H1 (cell line): ENCODE data around the gene TSC2. TPM values are rescaled to one million over a fixed set of nuclear protein-coding genes. Genes with fewer than 3 reads are reported as not detected.
A peak's percentile ranks its signal among the peaks of the same experiment; 100 is the strongest.
"Not testable (repeated sequence)": the region's sequence is repeated elsewhere in the genome, so short reads cannot be mapped to it uniquely, and the experiment has no call there.

ENCODE experiments used
- CTCF ChIA-PET: fragments of 300-600 bp; sonication (Branson Sonifier 250); formaldehyde crosslinking; loops from one replicate; lab custom pipeline; 2021; ENCODE audit not compliant: partially characterized antibody; lab: Charles Lee
- POLR2A ChIA-PET: fragments of 300-600 bp; sonication (Branson Sonifier 250); formaldehyde crosslinking; loops from one replicate; lab custom pipeline; 2021; ENCODE audit warnings: inconsistent platforms; ENCODE audit not compliant: partially characterized antibody; lab: Charles Lee
- DNase-seq, 2 experiments: peaks; one replicate each; pipeline versions ENCODE4 v3.0.0 to v3.0.0-alpha.2; 2010 to 2022; ENCODE audit warnings: low spot score in 2 of 2, low read depth in 1 of 2, mixed read lengths in 1 of 2
- FAIRE-seq: peaks from 2 replicates; lab custom pipeline; 2011; peaks lifted over from hg19 to GRCh38; lab: Jason Lieb, UNC
- H2AFZ ChIP-seq: 2 replicates; pipeline ENCODE4 v1.8.1; 2012; ENCODE audit warnings: low read length, inconsistent platforms
- H2AK5ac ChIP-seq: 2 replicates; pipeline ENCODE4 v1.6.1; 2013; ENCODE audit warnings: low read depth, low read length
- H2BK120ac ChIP-seq: replicated peaks from 2 replicates; pipeline ENCODE3; 2013; ENCODE audit warnings: low read depth, low read length, inconsistent platforms
- H2BK12ac ChIP-seq: 2 replicates; pipeline ENCODE4 v1.6.1; 2013; ENCODE audit warnings: low read depth, low read length
- H2BK15ac ChIP-seq: 2 replicates; pipeline ENCODE4 v1.6.1; 2013; ENCODE audit warnings: low read length
- H2BK20ac ChIP-seq: 2 replicates; pipeline ENCODE4 v1.6.1; 2013; ENCODE audit warnings: low read length
- H2BK5ac ChIP-seq: 2 replicates; pipeline ENCODE4 v1.6.1; 2013; ENCODE audit warnings: low read depth, low read length
- H3K14ac ChIP-seq: 2 replicates; pipeline ENCODE4 v1.6.1; 2013; ENCODE audit warnings: inconsistent platforms; ENCODE audit not compliant: insufficient read length
- H3K18ac ChIP-seq: 2 replicates; pipeline ENCODE4 v1.6.1; 2013; ENCODE audit warnings: low read length; ENCODE audit errors: extremely low read depth
- H3K23ac ChIP-seq: 2 replicates; pipeline ENCODE4 v1.6.1; 2013; ENCODE audit warnings: inconsistent platforms; ENCODE audit not compliant: insufficient read length
- H3K23me2 ChIP-seq: 2 replicates; pipeline ENCODE4 v1.6.1; 2013; ENCODE audit warnings: low read depth, low read length
- H3K27ac ChIP-seq: 2 replicates; pipeline ENCODE4 v1.6.1; 2011; ENCODE audit warnings: low read depth, low read length, inconsistent platforms
- H3K27me3 ChIP-seq, 4 experiments: replicated peaks in 1 of 4; 1 replicate in 1 of 4; 2 replicates in 3 of 4; pipeline versions ENCODE4 v1.6.1 to v1.8.1; 2011 to 2013; ENCODE audit warnings: low read length in 3 of 4, mild to moderate bottlenecking in 3 of 4, inconsistent platforms in 2 of 4, mixed read lengths in 2 of 4, moderate library complexity in 1 of 4; ENCODE audit not compliant: control insufficient read depth in 3 of 4, insufficient read depth in 3 of 4; ENCODE audit errors: extremely low read depth in 1 of 4
- H3K36me3 ChIP-seq, 4 experiments: 2 replicates each; pipeline versions ENCODE4 v1.6.1 to v1.8.1; 2011 to 2013; ENCODE audit warnings: mild to moderate bottlenecking in 4 of 4, low read length in 3 of 4, moderate library complexity in 2 of 4, control low read depth in 1 of 4, inconsistent platforms in 1 of 4; ENCODE audit not compliant: insufficient read depth in 4 of 4, control insufficient read depth in 2 of 4
- H3K4ac ChIP-seq: replicated peaks from 2 replicates; pipeline ENCODE3; 2013; ENCODE audit warnings: low read length, low read depth, mixed read lengths, inconsistent platforms; ENCODE audit not compliant: insufficient read length
- H3K4me1 ChIP-seq, 4 experiments: replicated peaks in 1 of 4; 1 replicate in 1 of 4; 2 replicates in 3 of 4; pipeline versions ENCODE4 v1.6.1 to v1.8.1; 2011 to 2013; ENCODE audit warnings: low read length in 3 of 4, inconsistent platforms in 2 of 4, mixed read lengths in 1 of 4; ENCODE audit not compliant: insufficient read depth in 4 of 4, control insufficient read depth in 3 of 4
- H3K4me2 ChIP-seq, 2 experiments: 2 replicates each; pipeline versions ENCODE4 v1.6.1 to v1.8.1; 2011 to 2013; ENCODE audit warnings: low read depth in 2 of 2, low read length in 2 of 2, control low read depth in 1 of 2, inconsistent platforms in 1 of 2, mild to moderate bottlenecking in 1 of 2; ENCODE audit not compliant: insufficient read depth in 1 of 2
- H3K4me3 ChIP-seq, 4 experiments: fragments of 200-600, 300-600 bp in 1 of 4; sonication (generic), shearing (Covaris generic), sonication (Bioruptor Twin) in 1 of 4; 2 replicates each; pipeline versions ENCODE4 v1.5.1 to v1.8.1; 2011 to 2016; ENCODE audit warnings: low read length in 4 of 4, low read depth in 3 of 4, control low read depth in 2 of 4, inconsistent platforms in 2 of 4, mild to moderate bottlenecking in 2 of 4, mixed read lengths in 1 of 4, moderate library complexity in 1 of 4; ENCODE audit not compliant: insufficient read depth in 2 of 4; ENCODE audit errors: extremely low read depth in 1 of 4
- H3K56ac ChIP-seq: replicated peaks from 2 replicates; pipeline ENCODE3; 2013; ENCODE audit warnings: low read depth, mild to moderate bottlenecking, mixed read lengths, low read length, inconsistent platforms; ENCODE audit not compliant: insufficient read length
- H3K79me1 ChIP-seq: 2 replicates; pipeline ENCODE4 v1.6.1; 2013; ENCODE audit warnings: low read depth, low read length, control low read depth
- H3K79me2 ChIP-seq, 2 experiments: 2 replicates each; pipeline versions ENCODE4 v1.6.1 to v1.8.1; 2012 to 2013; ENCODE audit warnings: low read length in 2 of 2, mild to moderate bottlenecking in 2 of 2, inconsistent platforms in 1 of 2; ENCODE audit not compliant: insufficient read depth in 2 of 2, control insufficient read depth in 1 of 2
- H3K9ac ChIP-seq, 4 experiments: replicated peaks in 1 of 4; 1 replicate in 1 of 4; 2 replicates in 3 of 4; pipeline versions ENCODE4 v1.6.1 to v1.8.1; 2011 to 2013; ENCODE audit warnings: low read depth in 3 of 4, low read length in 3 of 4, control low read depth in 2 of 4, mild to moderate bottlenecking in 2 of 4, moderate library complexity in 2 of 4, inconsistent platforms in 1 of 4; ENCODE audit errors: extremely low read depth in 1 of 4
- H3K9me3 ChIP-seq, 2 experiments: 2 replicates each; pipeline versions ENCODE4 v1.6.1 to v1.8.1; 2012 to 2013; ENCODE audit warnings: mild to moderate bottlenecking in 2 of 2, moderate library complexity in 2 of 2, control low read depth in 1 of 2, inconsistent platforms in 1 of 2, low read depth in 1 of 2, low read length in 1 of 2, mixed read lengths in 1 of 2; ENCODE audit not compliant: insufficient read depth in 2 of 2
- H4K20me1 ChIP-seq, 2 experiments: replicated peaks in 1 of 2; 2 replicates each; pipeline versions ENCODE3 to v1.8.1; 2011 to 2013; ENCODE audit warnings: inconsistent platforms in 2 of 2, low read length in 2 of 2, mild to moderate bottlenecking in 1 of 2; ENCODE audit not compliant: insufficient read depth in 2 of 2, control insufficient read depth in 1 of 2
- H4K5ac ChIP-seq: 2 replicates; pipeline ENCODE4 v1.6.1; 2013; ENCODE audit warnings: low read length, low read depth, mixed read lengths, inconsistent platforms; ENCODE audit not compliant: insufficient read length
- H4K8ac ChIP-seq: 2 replicates; pipeline ENCODE4 v1.8.0; 2013; ENCODE audit warnings: mild to moderate bottlenecking, moderate library complexity, low read length, inconsistent platforms; ENCODE audit not compliant: insufficient read depth; ENCODE audit errors: extremely low read depth
- H4K91ac ChIP-seq: replicated peaks from 2 replicates; pipeline ENCODE3; 2013; ENCODE audit warnings: low read length, mixed read lengths, inconsistent platforms; ENCODE audit not compliant: insufficient read length
- WGBS, 2 experiments: shearing (Covaris generic) in 1 of 2; methylation state at CpG; one replicate each; pipeline versions ENCODE4 v1.1.6 to v1.1.7; 2013 to 2015; ENCODE audit warnings: low lambda C conversion rate in 2 of 2, mixed read lengths in 2 of 2, inconsistent platforms in 1 of 2, low coverage in 1 of 2, missing lambda C conversion rate in 1 of 2; ENCODE audit not compliant: insufficient replicate concordance in 2 of 2, insufficient coverage in 1 of 2, insufficient read length in 1 of 2; ENCODE audit errors: extremely low coverage in 1 of 2, missing lambda C conversion rate in 1 of 2; 5-methylcytosine and 5-hydroxymethylcytosine counted together
- polyA plus RNA-seq, 7 experiments: library from polyadenylated mRNA; depleted of rRNA in 3 of 7; stranded (reverse) in 5 of 7; unstranded in 2 of 7; fragments of >200 nt in 5 of 7; fragments of 200-250 nt in 2 of 7; gene quantifications; 1 replicate in 5 of 7; 2 replicates in 1 of 7; 4 replicates in 1 of 7; pipeline versions ENCODE4 v1.2.1 to v1.2.3, GENCODE V29; 2011 to 2013; ENCODE audit warnings: missing spikeins in 2 of 7, mixed read lengths in 2 of 7
- total RNA-seq: library from RNA; stranded (reverse); fragmentation: NEBNext Ultra II Directional; extraction: Animal tissue kit (Norgen Biotek cat#: 25700); gene quantifications from 2 replicates; pipeline ENCODE4 v1.2.1, GENCODE V29; 2021

Gene TSC2
- total and polyA plus RNA-seq, 2 of the 8 experiments (the other 6 are each of a cell fraction or from before 2014, with no cell fraction given), result 65.9 to 96.6 TPM

GRCh38 chr16:2126161-2126743, 78.5 kb downstream of the TSC2 start:
- not testable (repeated sequence) for H2AK5ac ChIP-seq

More at GRCh38 chr16:2126161-2126743, 78.5 kb downstream of the TSC2 start:
- not testable (repeated sequence) for H2AFZ ChIP-seq, H3K4ac ChIP-seq, H2BK12ac ChIP-seq, H4K91ac ChIP-seq, H3K79me1 ChIP-seq, H4K5ac ChIP-seq, H2BK15ac ChIP-seq, H4K20me1 ChIP-seq, H3K56ac ChIP-seq, H3K14ac ChIP-seq, H3K4me2 ChIP-seq, DNase-seq, FAIRE-seq, H3K18ac ChIP-seq, H3K9me3 ChIP-seq, H3K4me3 ChIP-seq, H4K8ac ChIP-seq, H3K36me3 ChIP-seq, H3K23ac ChIP-seq, H3K23me2 ChIP-seq, H3K27ac ChIP-seq, H3K9ac ChIP-seq, H2BK120ac ChIP-seq, H2BK20ac ChIP-seq, H3K27me3 ChIP-seq
- ChIA-PET POLR2A (interaction anchor here (1.2 to 1.5 kb wide), 3 partner anchors 19 to 55 kb away, joined by 3 to 4 read pairs (median 3); no protein-coding TSS in a partner anchor), CTCF (interaction anchor here (1.0 kb wide), 1 partner anchor 14 kb away, joined by 5 read pairs; no protein-coding TSS in a partner anchor)
- Histone ChIP-seq H3K4me1 (peaks cover 0 to 23% (median 14%) of the 10 kb centered on the region in 4 experiments; a peak in 6 of 7 replicates), H2BK5ac (0 out of 2 replicates have a peak overlapping the region, but pooled peaks have one; percentile 44), H3K79me2 (peaks cover 0 to 22% of the 10 kb centered on the region in 2 experiments; a peak in 2 of 4 replicates)
- 93% methylated on average over 18 of the region's 21 CpGs; no CpG with 5 or more reads in 1 of the 2 experiments for WGBS, 2 experiments
